ENCODE data around the gene PRKCQ. TPM values are rescaled to one million over a fixed set of nuclear protein-coding genes. Genes with fewer than 3 reads are reported as not detected.

PRKCQ gene
- total RNA-seq, 2 donors from 2014 or later, result 0.41 to 0.42 TPM

GRCh38 chr10:6404127-6405072 is 175.7 kb downstream of the PRKCQ start:
- Histone ChIP-seq H3K4me1 (ENCODE audit: control insufficient read depth in 1 of 2, low read depth in 2 of 2) (peaks cover 7 to 20% of the 10 kb centered on the region in 2 donors), H3K4me3 (no peak overlapping the region), H3K36me3 (no peaks in the 10 kb centered on the region), H3K27me3 (replicated peaks; ENCODE audit: insufficient read depth) (no peaks in the 10 kb centered on the region), H3K27ac (peak overlapping the region in 1 of 2 donors; percentile 16), H3K9me3 (no peaks in the 10 kb centered on the region)
- no peak for TF ChIP-seq CTCF (IDR thresholded peaks at IDR 0.05)
- no peak for DNase-seq (ENCODE audit: low spot score)
- ATAC-seq (ENCODE audit: insufficient number of reproducible peaks, low FRiP score, low read depth), result no peak

- TF ChIP-seq CTCF (IDR thresholded peaks at IDR 0.05), result no peak
- ATAC-seq (ENCODE audit: insufficient number of reproducible peaks, low FRiP score, low read depth), result no peak
- H3K4me1 ChIP-seq (ENCODE audit: control insufficient read depth in 1 of 2, low read depth in 2 of 2), result peaks cover 18 to 32% of the 10 kb centered on the region in 2 donors
These were observed 177.1 kb downstream of the PRKCQ start for GRCh38 chr10:6402960-6403359.

GRCh38 chr10:6402349-6402709 is 177.7 kb downstream of the PRKCQ start:
- peak overlapping the region in 1 of 2 donors; percentile 28 for H3K27ac ChIP-seq
- TF ChIP-seq CTCF (IDR thresholded peaks at IDR 0.05), result no peak
- H3K4me1 ChIP-seq (ENCODE audit: control insufficient read depth in 1 of 2, low read depth in 2 of 2), result peaks cover 18 to 32% of the 10 kb centered on the region in 2 donors
- no peaks in the 10 kb centered on the region for H3K9me3 ChIP-seq
- DNase-seq (ENCODE audit: low spot score), result no peak
- H3K36me3 ChIP-seq, result no peaks in the 10 kb centered on the region
- no peak overlapping the region for H3K4me3 ChIP-seq
- no peaks in the 10 kb centered on the region for H3K27me3 ChIP-seq (replicated peaks; ENCODE audit: insufficient read depth)
- no peak for ATAC-seq (ENCODE audit: insufficient number of reproducible peaks, low FRiP score, low read depth)

More at GRCh38 chr10:6402960-6403359, 177.1 kb downstream of the PRKCQ start:
- DNase-seq (ENCODE audit: low spot score), result no peak
- H3K9me3 ChIP-seq, result no peaks in the 10 kb centered on the region
- no peak overlapping the region for H3K27ac ChIP-seq
- no peaks in the 10 kb centered on the region for H3K36me3 ChIP-seq
- no peaks in the 10 kb centered on the region for H3K27me3 ChIP-seq (replicated peaks; ENCODE audit: insufficient read depth)
- H3K4me3 ChIP-seq, result no peak overlapping the region

GRCh38 chr10:6401558-6402348 is 178.3 kb downstream of the PRKCQ start:
- H3K4me1 ChIP-seq (ENCODE audit: control insufficient read depth in 1 of 2, low read depth in 2 of 2), result peaks cover 18 to 32% of the 10 kb centered on the region in 2 donors
- peak overlapping the region; percentile 64 to 71 for H3K27ac ChIP-seq
- H3K27me3 ChIP-seq (replicated peaks; ENCODE audit: insufficient read depth), result no peaks in the 10 kb centered on the region
- no peaks in the 10 kb centered on the region for H3K36me3 ChIP-seq
- ATAC-seq (ENCODE audit: insufficient number of reproducible peaks, low FRiP score, low read depth) (peak; percentile 83), DNase-seq (ENCODE audit: low spot score) (peak; percentile 61)
- peak overlapping the region; percentile 58 for H3K4me3 ChIP-seq
- TF ChIP-seq CTCF (IDR thresholded peaks at IDR 0.05), result peak; percentile 66
- no peaks in the 10 kb centered on the region for H3K9me3 ChIP-seq
